ENCODE measurements around the gene IL17REL. TPM values are rescaled to one million over a fixed set of nuclear protein-coding genes. Genes with fewer than 3 reads are reported as not detected.

Gene IL17REL
- total RNA-seq, 1 donor from 2014 or later, result 0.17 TPM

GRCh38 chr22:50046019-50046415, 33.5 kb upstream of the IL17REL start:
- DNase-seq, result no peak

GRCh38 chr22:50045211-50046018, 32.9 kb upstream of the IL17REL start:
- DNase-seq, result no peak

GRCh38 chr22:50044485-50045118, 32.0 kb upstream of the IL17REL start:
- DNase-seq, result no peak

GRCh38 chr22:50041361-50042065, 28.9 kb upstream of the IL17REL start:
- no peak for DNase-seq

- DNase-seq, result no peak
These were observed 28.2 kb upstream of the IL17REL start for GRCh38 chr22:50040717-50041116.

GRCh38 chr22:50039669-50040443, 27.3 kb upstream of the IL17REL start:
- DNase-seq, result no peak

- DNase-seq, result peak; percentile 14
These were observed 23.6 kb upstream of the IL17REL start for GRCh38 chr22:50035976-50036724.

GRCh38 chr22:50035131-50035881, 22.7 kb upstream of the IL17REL start:
- no peak for DNase-seq

- peak; percentile 40 for DNase-seq
These were observed 21.8 kb upstream of the IL17REL start for GRCh38 chr22:50034126-50035081.

GRCh38 chr22:50032941-50033601, 20.5 kb upstream of the IL17REL start:
- DNase-seq, result no peak

- DNase-seq, result no peak
These were observed 19.7 kb upstream of the IL17REL start for GRCh38 chr22:50032109-50032871.

- DNase-seq, result no peak
These were observed 18.9 kb upstream of the IL17REL start for GRCh38 chr22:50031189-50032091.

- peak; percentile 85 for DNase-seq
These were observed 18.0 kb upstream of the IL17REL start for GRCh38 chr22:50030297-50031188.

- DNase-seq, result peak; percentile 6
These were observed 15.3 kb upstream of the IL17REL start for GRCh38 chr22:50027639-50028537.

- DNase-seq, result no peak
These were observed 13.4 kb upstream of the IL17REL start for GRCh38 chr22:50025993-50026392.
